Effector CD4-positive, alpha-beta T cell (primary cell): Measurements from ENCODE around the gene CHST2.
"Not testable (repeated sequence)": the region's sequence is repeated elsewhere in the genome, so short reads cannot be mapped to it uniquely, and the experiment has no call there.

ENCODE experiments used
- DNase-seq: peaks from one replicate; pipeline ENCODE4 v3.0.0-alpha.2; 2020

CHST2 gene

DNA sequence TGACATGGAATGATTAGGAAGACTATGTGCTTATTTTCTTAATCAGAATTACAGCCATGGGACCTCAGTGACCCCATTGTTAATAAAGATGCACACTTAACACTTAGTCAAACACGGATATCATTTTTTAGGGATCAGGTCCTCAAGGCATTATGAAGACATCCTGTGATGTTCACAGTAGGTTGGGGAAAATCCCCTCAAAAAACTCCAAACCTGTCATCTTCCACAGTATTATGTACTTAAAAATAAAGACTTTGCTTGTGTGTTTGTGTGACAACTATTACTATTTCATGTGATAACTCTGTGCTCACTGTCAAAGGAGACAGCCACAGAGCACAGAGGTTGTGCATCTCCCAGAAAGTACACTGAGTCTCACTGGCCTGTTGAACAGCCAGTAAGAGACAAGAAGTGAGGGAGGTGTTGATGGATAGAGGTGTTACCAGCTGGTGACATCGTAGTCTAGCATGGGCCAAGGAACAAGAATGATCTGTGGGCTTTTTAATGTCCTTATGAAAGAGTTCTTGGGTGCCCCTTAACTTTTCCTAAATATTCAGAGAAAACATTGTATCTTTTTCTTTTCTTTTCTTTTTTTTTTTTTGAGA is 18.0 kb downstream of the CHST2 start:
- no peak for DNase-seq

DNA sequence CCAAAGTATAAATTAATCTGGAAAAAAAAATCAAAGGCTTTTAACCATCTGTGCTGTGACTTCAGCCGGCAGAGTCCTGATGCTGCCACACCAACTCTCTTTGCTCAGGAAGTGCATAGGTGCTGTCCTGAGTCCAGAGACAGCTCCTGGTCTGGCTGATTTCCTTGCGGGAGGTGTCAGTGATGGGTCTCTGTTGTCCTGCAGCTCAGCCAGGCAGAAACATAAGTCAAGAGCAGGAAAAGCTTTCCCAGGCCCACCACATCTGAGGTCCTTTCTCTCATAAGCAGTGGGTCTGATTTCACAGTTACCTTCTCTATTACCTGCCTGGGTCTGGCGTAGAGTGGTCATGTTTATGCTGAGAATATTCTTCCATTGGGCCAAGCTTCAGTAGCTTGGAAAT is 19.4 kb downstream of the CHST2 start:
- DNase-seq, result no peak

DNA sequence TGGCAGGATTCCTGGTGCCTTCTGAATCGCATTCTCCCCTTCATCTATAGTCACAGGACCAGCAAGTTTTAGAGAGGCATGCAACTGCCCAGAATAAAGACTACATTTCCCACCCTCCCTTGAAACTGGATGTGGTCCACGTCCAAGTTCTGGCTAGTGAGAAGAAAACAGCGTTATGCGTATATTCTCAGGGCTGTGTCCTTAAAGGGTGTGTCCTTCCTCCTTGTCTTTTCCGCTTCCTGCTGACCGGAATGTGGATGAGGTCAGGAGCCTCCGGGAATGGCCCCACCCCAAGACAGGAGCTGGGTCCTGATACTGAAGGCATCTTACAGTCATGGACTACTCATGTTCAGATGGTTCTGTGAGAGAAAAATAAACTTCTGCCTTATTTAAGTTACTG is 20.2 kb downstream of the CHST2 start:
- no peak for DNase-seq

DNA sequence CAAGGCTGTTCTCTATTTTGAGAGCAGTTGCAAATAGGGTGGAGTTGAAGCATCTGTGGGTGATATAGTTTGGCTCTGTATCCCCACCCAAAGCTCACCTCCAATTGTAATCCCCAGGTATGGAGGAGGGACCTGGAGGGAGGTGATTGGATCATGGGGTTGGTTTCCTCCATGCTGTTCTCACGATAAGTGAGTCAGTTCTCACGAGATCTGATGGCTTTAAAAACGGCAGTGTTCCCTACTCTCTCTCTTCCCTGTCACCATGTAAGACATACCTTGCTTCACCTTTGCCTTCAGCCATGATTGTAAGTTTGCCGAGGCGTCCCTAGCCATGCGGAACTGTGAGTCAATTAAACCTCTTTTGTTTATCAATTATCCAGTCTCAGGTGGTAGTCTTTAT is 21.0 kb downstream of the CHST2 start:
- DNase-seq, result no peak

DNA sequence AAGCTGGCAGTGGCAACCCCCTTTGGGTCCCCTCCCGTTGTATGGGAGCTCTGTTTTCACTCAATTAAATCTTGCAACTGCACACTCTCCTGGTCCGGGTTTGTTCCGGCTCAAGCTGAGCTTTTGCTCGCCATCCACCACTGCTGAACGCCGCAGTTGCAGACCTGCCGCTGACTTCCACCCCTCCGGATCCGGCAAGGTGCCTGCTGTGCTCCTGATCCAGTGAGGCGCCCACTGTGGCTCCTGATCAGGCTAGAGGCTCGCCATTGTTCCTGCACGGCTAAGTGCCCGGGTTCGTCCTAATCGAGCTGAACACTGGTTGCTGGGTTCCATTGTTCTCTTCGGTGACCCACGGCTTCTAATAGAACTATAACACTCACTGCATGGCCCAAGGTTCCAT is 22.8 kb downstream of the CHST2 start:
- no peak for DNase-seq

DNA sequence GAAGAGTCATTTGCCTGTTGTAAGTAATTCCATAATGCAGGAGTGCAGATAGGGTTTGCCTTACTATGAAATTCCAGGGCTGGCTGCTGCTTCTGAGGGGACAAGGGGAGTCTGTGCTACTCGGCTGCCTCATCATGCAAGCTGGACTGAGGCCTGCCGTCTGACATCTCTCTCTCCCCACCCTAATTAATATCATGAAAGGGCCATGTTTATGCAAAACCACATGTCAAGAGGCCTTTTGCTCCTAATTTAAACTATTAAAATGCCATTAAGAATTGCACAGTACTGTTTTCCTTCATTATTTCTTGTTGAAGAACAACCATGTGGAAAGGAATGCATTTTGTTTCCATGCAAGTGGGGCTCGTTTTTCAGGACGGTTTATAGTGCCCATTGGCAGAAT is 26.3 kb downstream of the CHST2 start:
- DNase-seq, result no peak

DNA sequence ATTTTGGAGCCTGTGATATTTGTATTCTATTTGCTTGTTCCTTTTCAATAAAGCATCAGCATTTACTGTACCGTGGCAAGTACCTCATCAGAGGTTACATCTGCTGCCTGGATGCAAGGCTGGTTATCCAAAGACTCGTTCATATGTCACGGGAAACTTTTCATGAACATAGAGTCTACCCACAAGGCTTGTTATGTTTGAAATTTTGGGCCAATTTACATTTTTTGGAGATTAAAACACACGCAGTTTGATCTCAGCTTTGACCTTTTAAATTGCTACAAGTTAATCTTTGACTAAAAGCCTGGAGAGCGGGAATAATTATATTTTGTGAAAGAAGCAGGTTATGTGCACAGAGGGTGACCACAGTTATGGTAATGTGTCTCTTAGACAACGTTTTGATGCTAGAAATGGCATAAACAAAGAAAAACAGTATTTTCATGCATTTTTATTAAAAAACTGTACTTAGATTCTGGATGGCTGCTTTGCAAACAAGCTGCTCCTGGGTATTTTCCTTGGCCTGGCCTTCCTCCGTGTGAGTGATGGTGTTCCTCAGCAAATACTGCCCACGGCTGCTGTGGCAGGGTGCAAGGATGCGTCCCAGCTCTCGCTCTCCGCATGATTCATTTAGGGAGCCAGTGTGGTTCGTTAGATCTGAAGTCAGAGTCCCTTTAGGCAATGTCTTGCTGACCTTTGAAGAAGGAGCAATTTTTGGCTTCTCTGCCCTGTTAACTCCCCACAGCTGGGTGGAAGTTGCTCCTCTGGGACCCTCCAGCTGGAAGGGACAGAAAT is 27.1 kb downstream of the CHST2 start:
- DNase-seq, result no peak

DNA sequence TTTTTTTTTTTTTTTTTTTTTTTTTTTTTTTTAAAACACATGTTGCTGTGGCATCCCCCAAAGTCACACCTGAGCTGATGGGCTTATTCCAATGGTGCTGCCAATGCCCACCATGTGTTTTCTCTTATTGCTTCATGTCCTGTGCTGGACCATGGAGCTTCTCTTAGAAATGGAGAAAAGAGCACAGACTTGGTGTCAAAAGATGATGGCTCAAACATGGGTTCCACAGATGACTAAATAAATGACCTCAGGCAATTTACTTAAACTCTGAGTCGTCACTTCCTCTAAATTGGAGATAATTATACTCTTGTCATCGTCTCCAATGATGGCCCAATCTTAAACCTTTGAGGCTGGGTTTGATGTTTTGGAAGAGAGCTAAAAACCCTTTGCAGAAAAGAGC is 28.1 kb downstream of the CHST2 start:
- no peak for DNase-seq

DNA sequence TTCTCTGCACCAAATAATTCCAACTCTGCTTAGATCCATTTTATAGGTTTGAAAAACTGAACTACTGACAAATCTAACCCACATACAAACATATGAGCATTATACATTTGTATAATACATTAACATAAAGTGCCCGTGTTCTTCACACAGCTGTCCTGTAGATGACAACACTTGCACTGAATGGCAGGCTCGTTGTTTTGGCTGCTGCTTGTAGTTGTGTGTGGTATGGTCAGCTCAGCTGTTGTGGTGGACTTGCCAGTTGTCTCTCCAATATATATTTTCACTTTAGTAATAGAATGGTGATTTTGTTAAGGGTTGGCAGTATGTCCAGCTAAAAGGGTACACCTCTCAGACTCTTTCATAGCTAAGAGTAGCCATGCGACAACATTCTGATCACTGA is 30.5 kb downstream of the CHST2 start:
- DNase-seq, result no peak

DNA sequence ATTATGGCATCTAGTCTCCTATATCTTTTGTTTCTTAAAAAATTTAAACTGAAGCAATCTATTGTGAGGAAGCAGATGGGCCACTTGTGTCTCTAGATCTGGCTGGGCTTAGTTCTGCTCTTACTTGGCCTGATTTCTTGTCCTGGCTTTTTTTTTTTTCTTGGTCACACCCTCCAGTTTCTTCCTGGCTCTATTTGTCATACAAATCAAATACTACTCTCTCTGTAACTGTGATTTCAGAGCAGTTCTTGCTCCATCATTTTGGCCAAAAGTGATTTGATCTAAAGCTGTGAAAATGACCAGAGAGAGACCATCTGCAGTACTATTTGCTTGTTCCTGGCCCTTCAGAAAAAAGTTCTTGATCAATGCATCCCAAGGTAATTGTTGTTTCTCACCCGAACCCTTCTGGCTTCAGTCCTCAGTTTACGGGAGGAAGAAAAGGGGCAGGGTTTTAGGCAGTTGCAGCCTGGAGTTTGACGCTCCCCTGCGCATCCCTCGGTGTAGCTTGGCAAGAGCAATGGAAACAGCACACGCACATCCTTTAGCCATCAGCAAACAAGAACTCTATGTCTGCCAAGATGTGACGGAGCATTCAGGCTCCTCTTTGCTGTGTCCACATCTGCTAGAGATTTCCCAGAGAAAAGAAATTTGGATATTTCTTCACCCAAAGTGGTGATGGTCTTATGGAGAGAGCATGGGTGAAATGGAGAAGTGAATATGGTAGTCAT is 31.6 kb downstream of the CHST2 start:
- DNase-seq, result no peak

DNA sequence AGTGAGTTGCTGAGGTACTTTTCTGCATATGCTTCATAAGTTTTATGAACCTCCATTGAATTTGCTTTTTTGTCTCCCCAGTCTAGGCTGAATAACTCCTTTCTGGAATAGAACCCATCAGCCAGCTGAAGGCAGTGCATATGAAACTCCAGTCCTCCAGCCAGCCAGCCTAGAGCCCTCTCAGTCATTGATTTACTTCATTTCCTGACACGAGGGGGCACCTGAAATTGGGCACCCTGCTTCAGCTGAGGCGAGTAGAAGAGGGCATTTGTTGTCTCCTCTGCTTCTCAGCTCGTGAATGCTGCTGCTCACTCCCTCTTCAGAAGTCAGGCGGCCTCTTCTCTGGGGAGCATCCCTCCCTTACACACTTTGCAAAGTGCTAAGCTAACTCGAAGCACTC is 32.5 kb downstream of the CHST2 start:
- DNase-seq, result no peak

DNA sequence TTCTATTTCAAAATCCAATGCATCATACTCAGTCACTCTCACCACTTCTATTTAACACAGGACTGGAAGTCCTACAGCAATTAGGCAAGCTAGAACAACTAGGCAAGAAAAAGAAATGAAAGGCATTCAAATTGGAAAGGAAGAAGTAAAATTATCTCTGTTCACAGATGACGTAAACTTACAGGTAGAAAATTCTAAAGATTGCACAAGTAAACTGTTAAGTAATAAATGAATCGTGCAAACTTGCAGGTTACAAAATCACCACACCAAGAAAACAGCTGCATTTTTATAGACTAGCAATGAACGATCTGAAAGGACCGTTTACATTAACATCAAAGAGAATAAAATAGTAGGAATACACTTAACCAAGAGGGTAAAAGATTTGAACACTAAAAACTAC is 36.2 kb downstream of the CHST2 start:
- DNase-seq, result no peak

DNA sequence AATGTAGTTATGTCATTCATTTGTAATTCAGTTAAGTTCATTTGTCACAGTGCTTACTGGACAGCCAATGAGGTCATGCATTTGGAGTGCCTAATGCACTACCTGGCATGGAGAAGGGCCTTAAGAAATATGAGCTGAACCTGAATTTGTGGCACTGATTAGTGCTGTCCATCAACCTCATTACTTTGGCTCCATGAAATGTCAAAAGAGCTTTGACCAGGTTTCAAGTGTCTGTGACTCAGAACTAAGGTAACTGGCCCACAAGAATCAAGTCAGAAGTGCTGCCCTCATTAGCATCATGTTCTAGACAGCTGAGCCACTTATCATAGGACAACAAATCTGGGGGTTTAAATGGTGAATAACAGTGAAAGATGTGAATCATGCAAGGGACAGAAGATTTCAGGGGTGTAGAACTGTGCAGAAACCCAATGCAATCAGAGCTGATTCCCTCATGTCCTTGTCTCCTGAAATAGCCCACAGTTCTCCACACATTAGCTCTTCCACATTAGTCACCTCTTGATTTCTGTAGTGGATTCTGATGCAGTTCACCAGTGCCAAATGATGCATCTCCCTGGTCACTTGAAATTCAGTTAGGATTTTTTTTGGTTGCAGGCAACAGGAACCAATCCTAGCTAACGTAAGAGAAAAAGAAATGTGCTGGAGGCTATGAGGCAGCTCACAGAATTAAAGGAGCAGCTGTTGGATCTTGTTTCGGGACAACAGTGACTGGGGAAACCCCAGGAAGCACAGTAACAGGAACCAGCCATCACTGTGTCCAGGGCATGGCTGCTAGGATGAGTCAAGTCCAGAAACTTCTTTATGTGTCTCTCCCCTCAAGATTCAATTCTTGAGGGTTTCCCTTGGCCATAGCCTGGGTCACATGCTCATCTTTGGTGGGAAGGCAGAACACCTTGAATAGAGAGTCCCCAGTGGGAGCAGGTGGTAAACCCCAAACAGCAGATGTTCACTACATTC is 38.7 kb downstream of the CHST2 start:
- no peak for DNase-seq

DNA sequence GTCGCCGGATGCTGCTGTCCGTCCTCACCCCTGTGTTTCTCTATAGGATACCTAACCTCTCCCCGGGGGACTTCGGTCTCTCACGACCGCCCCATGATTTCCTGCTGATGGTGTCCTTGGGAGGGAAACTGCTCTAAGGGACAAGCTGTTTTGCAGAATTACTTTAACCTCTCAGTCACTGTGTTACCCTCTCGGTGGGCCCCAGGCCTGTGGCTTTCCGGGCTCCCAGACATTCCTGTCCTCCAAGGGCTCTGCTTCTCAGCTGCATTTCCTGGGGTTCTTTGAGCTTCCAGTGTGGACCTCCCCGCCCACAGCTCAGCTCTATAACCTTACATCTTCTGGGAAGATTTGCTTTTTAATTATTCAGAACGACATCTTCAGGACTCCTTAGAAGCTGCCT is 40.9 kb downstream of the CHST2 start:
- no peak for DNase-seq

DNA sequence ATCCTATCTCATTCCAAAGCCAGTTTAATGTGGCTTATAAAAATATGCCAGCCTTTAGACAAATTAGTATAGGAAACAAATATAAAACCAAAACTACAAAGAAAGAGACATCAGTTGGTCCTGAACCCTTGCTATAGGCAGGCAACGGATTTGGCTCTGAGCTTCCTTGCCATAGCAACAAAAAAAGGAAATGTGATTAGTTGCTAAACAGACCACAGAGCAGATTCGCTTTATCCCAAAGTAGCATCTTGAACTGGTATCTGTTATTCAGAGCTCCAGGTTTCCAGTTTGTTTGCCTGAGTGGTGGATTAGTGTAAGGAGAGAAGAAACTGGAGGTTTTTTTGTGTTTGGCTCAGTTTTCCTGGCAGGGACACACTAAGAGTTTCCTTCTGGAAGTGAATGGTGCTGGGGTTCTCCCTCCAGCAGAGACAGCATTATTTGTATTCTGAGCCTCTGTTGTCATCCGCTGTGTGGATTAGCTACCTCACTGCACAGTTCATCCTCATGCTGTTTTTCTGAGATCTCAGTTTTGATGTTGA is 44.1 kb downstream of the CHST2 start:
- DNase-seq, result no peak

DNA sequence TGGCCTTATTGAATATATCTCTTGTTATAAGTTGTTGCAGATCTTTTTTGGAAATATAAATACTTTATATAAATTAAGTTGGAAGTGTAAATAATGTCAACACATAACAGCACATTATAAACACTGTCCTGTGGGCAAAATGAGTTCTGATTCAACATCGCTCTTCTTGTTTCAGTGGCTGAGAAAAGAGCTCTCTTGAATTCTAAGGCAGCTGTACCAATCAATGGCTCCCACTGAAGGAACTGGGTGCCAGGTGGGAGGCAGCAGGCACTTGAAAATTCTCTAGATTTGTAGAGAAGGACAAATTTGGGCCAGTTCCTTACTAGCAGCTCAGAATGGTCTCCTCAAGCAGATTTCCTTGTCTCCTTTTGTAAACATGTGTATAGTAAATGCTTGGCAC is 45.6 kb downstream of the CHST2 start:
- no peak for DNase-seq

DNA sequence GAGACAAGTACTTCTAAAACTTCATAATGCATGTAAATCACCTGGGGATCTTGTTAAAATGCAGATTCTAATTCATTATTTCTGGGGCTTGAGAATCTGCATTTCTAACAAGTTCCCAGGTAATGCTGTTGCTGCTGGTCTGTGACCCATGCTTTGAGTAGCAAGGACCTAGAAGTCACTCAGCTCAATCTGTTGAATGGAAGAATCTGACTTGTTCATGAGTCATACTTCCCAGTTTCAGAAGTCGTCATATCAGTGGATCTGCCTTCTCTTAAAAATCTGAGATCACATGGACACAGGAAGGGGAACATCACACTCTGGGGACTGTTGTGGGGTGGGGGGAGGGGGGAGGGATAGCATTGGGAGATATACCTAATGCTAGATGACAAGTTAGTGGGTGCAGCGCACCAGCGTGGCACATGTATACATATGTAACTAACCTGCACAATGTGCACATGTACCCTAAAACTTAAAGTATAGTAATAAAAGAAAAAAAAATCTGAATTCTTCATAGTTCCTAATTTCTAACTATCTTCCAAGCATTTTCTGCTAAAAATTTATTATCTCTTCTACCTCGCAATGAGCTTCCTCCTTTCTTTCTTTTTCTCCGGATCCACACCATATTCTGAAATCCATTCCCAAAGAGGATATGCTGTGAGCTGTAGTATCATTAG is 46.2 kb downstream of the CHST2 start:
- DNase-seq, result not testable (repeated sequence)

DNA sequence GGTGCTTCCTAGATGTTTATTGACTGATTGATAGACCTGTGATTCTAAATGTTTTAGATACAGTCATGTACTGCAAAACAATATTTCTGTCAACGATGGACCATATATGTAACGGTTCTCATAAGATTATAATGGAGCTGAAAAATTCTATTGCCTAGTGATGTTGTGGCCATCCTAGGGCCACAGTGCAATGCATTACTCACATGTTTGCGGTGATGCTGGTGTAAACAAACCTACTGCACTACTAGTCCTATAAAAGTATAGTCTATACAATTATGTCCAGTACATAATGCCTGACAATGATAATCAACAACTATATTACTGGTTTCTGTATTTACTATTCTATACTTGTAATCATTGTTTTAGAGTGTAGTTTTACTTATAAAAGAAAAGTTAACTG is 46.8 kb downstream of the CHST2 start:
- no peak for DNase-seq

DNA sequence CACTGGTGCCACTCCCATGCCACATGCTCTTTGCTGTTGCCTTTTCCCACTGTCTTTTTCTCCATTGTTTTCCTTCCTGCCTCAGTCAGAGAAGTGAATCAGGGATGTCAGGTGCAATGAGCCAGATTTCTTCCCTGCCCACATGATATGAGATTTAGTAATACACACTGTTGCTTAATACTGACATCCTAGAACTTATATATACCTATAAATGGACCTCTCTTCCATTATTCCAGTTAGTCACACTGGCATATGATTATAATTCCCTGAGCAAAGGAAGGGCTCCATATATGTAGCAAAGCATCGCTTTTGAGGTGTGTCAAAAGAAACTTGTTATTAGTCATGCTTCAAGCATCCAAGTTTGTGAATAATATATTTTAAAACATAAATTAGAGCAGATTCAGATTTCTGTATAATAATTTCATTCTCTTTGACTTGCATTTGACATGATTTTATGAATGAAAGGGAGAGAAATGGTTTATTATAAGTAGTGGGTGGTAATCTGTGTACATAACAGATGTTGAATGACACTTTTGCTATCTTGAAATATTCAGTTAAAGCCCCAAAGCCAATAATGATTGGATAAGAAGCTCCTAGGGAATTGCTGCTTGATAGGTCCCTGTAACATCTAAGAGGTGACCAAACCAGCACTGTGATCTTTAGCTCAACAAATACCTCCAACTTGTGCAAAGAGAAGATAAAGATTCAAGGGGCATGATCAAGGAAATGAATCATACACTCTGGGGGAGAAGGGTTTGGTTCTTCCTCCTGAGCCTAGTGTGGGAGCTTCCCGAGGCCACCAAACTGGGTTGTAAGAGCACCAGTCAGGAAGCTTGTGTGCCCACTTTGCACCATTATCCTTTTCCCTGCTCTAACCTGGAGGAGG is 48.6 kb downstream of the CHST2 start:
- DNase-seq, result no peak

DNA sequence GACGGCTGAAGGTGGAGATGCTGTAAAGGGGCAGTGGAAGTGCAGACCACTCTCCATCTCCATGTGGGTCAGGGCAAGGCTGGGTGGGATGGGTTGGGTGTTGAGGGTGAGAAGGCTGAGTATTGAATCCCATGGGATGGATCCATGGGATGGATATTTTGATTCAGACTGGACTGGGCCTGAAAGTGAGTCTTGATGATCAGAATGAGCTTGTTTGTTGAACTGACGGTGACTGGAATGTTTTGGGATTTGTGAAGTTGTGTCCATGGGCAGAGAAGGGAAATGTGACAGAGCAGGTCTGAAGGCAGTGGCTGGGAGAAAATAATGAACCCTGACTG is 49.3 kb downstream of the CHST2 start:
- DNase-seq, result no peak

DNA sequence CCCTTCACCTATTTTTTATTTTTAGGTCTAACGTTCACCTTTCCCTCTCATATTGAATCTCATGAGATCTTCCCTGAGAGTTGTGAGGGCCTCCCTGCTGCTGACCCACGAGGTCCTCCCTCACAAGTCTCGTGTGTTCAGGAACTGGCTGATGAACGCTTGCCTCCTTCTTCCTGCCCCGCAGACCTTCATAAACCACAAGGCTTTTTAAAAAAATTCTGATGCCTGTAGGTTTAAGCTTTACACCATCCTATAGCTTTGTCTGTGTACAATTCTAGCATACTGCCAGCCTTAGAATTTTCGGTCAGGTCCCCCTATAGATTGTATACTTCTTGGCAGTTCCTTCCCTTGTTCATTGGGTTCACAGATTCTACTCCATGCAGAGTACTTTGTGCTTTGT is 50.5 kb downstream of the CHST2 start:
- DNase-seq, result no peak
